ENCODE data around the gene TMEM38A.

The TMEM38A gene

GRCh38 chr19:16623576-16623975 is 37.4 kb upstream of the TMEM38A start:
- no peaks in the 10 kb centered on the region for H3K27me3 ChIP-seq (ENCODE audit: control insufficient read depth, insufficient read depth, low read length)
- H3K4me3 ChIP-seq (ENCODE audit: low read depth, low read length), result no peak overlapping the region
- H3K27ac ChIP-seq (ENCODE audit: low read depth, low read length), result no peak overlapping the region
- H3K36me3 ChIP-seq (ENCODE audit: control insufficient read depth, insufficient read depth, low read length), result peaks cover 14% of the 10 kb centered on the region
- H3K9me3 ChIP-seq (ENCODE audit: control insufficient read depth, insufficient read depth, low read depth, low read length), result no peaks in the 10 kb centered on the region
- no peak overlapping the region for H3K9ac ChIP-seq (ENCODE audit: low read length)
- peaks cover 19% of the 10 kb centered on the region for H3K4me1 ChIP-seq (ENCODE audit: control insufficient read depth, insufficient read depth, low read length)

GRCh38 chr19:16624236-16624635 is 36.7 kb upstream of the TMEM38A start:
- Histone ChIP-seq H3K27me3 (ENCODE audit: control insufficient read depth, insufficient read depth, low read length) (no peaks in the 10 kb centered on the region), H3K9ac (ENCODE audit: low read length) (no peak overlapping the region), H3K4me3 (ENCODE audit: low read depth, low read length) (no peak overlapping the region), H3K36me3 (ENCODE audit: control insufficient read depth, insufficient read depth, low read length) (peaks cover 14% of the 10 kb centered on the region), H3K4me1 (ENCODE audit: control insufficient read depth, insufficient read depth, low read length) (peaks cover 20% of the 10 kb centered on the region), H3K27ac (ENCODE audit: low read depth, low read length) (no peak overlapping the region), H3K9me3 (ENCODE audit: control insufficient read depth, insufficient read depth, low read depth, low read length) (no peaks in the 10 kb centered on the region)

- Histone ChIP-seq H3K9ac (ENCODE audit: low read length) (no peak overlapping the region), H3K9me3 (ENCODE audit: control insufficient read depth, insufficient read depth, low read depth, low read length) (no peaks in the 10 kb centered on the region), H3K4me3 (ENCODE audit: low read depth, low read length) (0 out of 2 replicates have a peak overlapping the region, but pooled peaks have one; percentile 90), H3K36me3 (ENCODE audit: control insufficient read depth, insufficient read depth, low read length) (peaks cover 17% of the 10 kb centered on the region), H3K27me3 (ENCODE audit: control insufficient read depth, insufficient read depth, low read length) (no peaks in the 10 kb centered on the region), H3K27ac (ENCODE audit: low read depth, low read length) (no peak overlapping the region), H3K4me1 (ENCODE audit: control insufficient read depth, insufficient read depth, low read length) (peaks cover 18% of the 10 kb centered on the region)
These were observed 35.6 kb upstream of the TMEM38A start for GRCh38 chr19:16625163-16625958.

- Histone ChIP-seq H3K9ac (ENCODE audit: low read length) (peak overlapping the region; percentile 79), H3K27me3 (ENCODE audit: control insufficient read depth, insufficient read depth, low read length) (no peaks in the 10 kb centered on the region), H3K4me1 (ENCODE audit: control insufficient read depth, insufficient read depth, low read length) (peaks cover 18% of the 10 kb centered on the region), H3K9me3 (ENCODE audit: control insufficient read depth, insufficient read depth, low read depth, low read length) (no peaks in the 10 kb centered on the region), H3K4me3 (ENCODE audit: low read depth, low read length) (peak overlapping the region; percentile 90), H3K36me3 (ENCODE audit: control insufficient read depth, insufficient read depth, low read length) (peaks cover 27% of the 10 kb centered on the region), H3K27ac (ENCODE audit: low read depth, low read length) (no peak overlapping the region)
These were observed 34.1 kb upstream of the TMEM38A start for GRCh38 chr19:16626796-16627192.

- Histone ChIP-seq H3K4me1 (ENCODE audit: control insufficient read depth, insufficient read depth, low read length) (peaks cover 18% of the 10 kb centered on the region), H3K27me3 (ENCODE audit: control insufficient read depth, insufficient read depth, low read length) (no peaks in the 10 kb centered on the region), H3K9me3 (ENCODE audit: control insufficient read depth, insufficient read depth, low read depth, low read length) (no peaks in the 10 kb centered on the region), H3K9ac (ENCODE audit: low read length) (peak overlapping the region; percentile 79), H3K27ac (ENCODE audit: low read depth, low read length) (no peak overlapping the region; the same call in 1 of the 2 replicates), H3K36me3 (ENCODE audit: control insufficient read depth, insufficient read depth, low read length) (peaks cover 27% of the 10 kb centered on the region), H3K4me3 (ENCODE audit: low read depth, low read length) (peak overlapping the region; percentile 90)
These were observed 33.6 kb upstream of the TMEM38A start for GRCh38 chr19:16627193-16627927.

- peak overlapping the region; percentile 90 for H3K4me3 ChIP-seq (ENCODE audit: low read depth, low read length)
- H3K27ac ChIP-seq (ENCODE audit: low read depth, low read length), result no peak overlapping the region; the same call in 1 of the 2 replicates
- peaks cover 28% of the 10 kb centered on the region for H3K36me3 ChIP-seq (ENCODE audit: control insufficient read depth, insufficient read depth, low read length)
- peak overlapping the region; percentile 79 for H3K9ac ChIP-seq (ENCODE audit: low read length)
- H3K27me3 ChIP-seq (ENCODE audit: control insufficient read depth, insufficient read depth, low read length), result no peaks in the 10 kb centered on the region
- peaks cover 18% of the 10 kb centered on the region for H3K4me1 ChIP-seq (ENCODE audit: control insufficient read depth, insufficient read depth, low read length)
- no peaks in the 10 kb centered on the region for H3K9me3 ChIP-seq (ENCODE audit: control insufficient read depth, insufficient read depth, low read depth, low read length)
These were observed 33.1 kb upstream of the TMEM38A start for GRCh38 chr19:16627928-16628182.

GRCh38 chr19:16628183-16628983 is 32.6 kb upstream of the TMEM38A start, which contains the start of gene MED26:
MED26 (minus strand) TSS chr19:16628204; CDS start chr19:16627943, 261 bp downstream.
- Histone ChIP-seq H3K27ac (ENCODE audit: low read depth, low read length) (peak within 1 kb of the TSS; percentile 90; the same call in 1 of the 2 replicates), H3K27me3 (ENCODE audit: control insufficient read depth, insufficient read depth, low read length) (no peaks in the 10 kb centered on the region), H3K4me3 (ENCODE audit: low read depth, low read length) (peak within 1 kb of the TSS; percentile 90), H3K4me1 (ENCODE audit: control insufficient read depth, insufficient read depth, low read length) (peaks cover 18% of the 10 kb centered on the region), H3K9me3 (ENCODE audit: control insufficient read depth, insufficient read depth, low read depth, low read length) (no peaks in the 10 kb centered on the region), H3K36me3 (ENCODE audit: control insufficient read depth, insufficient read depth, low read length) (peaks cover 31% of the 10 kb centered on the region), H3K9ac (ENCODE audit: low read length) (peak within 1 kb of the TSS; percentile 96)

GRCh38 chr19:16628984-16629691 is 31.8 kb upstream of the TMEM38A start:
- peaks cover 18% of the 10 kb centered on the region for H3K4me1 ChIP-seq (ENCODE audit: control insufficient read depth, insufficient read depth, low read length)
- peak overlapping the region; percentile 90; the same call in 1 of the 2 replicates for H3K27ac ChIP-seq (ENCODE audit: low read depth, low read length)
- peak overlapping the region; percentile 90 for H3K4me3 ChIP-seq (ENCODE audit: low read depth, low read length)
- H3K27me3 ChIP-seq (ENCODE audit: control insufficient read depth, insufficient read depth, low read length), result no peaks in the 10 kb centered on the region
- H3K36me3 ChIP-seq (ENCODE audit: control insufficient read depth, insufficient read depth, low read length), result peaks cover 30% of the 10 kb centered on the region
- peak overlapping the region; percentile 96 for H3K9ac ChIP-seq (ENCODE audit: low read length)
- no peaks in the 10 kb centered on the region for H3K9me3 ChIP-seq (ENCODE audit: control insufficient read depth, insufficient read depth, low read depth, low read length)

- H3K4me3 ChIP-seq (ENCODE audit: low read depth, low read length), result no peak overlapping the region
- H3K27ac ChIP-seq (ENCODE audit: low read depth, low read length), result no peak overlapping the region
- H3K27me3 ChIP-seq (ENCODE audit: control insufficient read depth, insufficient read depth, low read length), result no peaks in the 10 kb centered on the region
- H3K9ac ChIP-seq (ENCODE audit: low read length), result no peak overlapping the region
- peaks cover 8% of the 10 kb centered on the region for H3K4me1 ChIP-seq (ENCODE audit: control insufficient read depth, insufficient read depth, low read length)
- peaks cover 27% of the 10 kb centered on the region for H3K36me3 ChIP-seq (ENCODE audit: control insufficient read depth, insufficient read depth, low read length)
- H3K9me3 ChIP-seq (ENCODE audit: control insufficient read depth, insufficient read depth, low read depth, low read length), result no peaks in the 10 kb centered on the region
These were observed 29.5 kb upstream of the TMEM38A start for GRCh38 chr19:16631465-16631864.

GRCh38 chr19:16637535-16637934 is 23.4 kb upstream of the TMEM38A start:
- no peaks in the 10 kb centered on the region for H3K27me3 ChIP-seq (ENCODE audit: control insufficient read depth, insufficient read depth, low read length)
- no peak overlapping the region for H3K27ac ChIP-seq (ENCODE audit: low read depth, low read length)
- no peak overlapping the region for H3K4me3 ChIP-seq (ENCODE audit: low read depth, low read length)
- peaks cover 48% of the 10 kb centered on the region for H3K36me3 ChIP-seq (ENCODE audit: control insufficient read depth, insufficient read depth, low read length)
- no peaks in the 10 kb centered on the region for H3K9me3 ChIP-seq (ENCODE audit: control insufficient read depth, insufficient read depth, low read depth, low read length)
- H3K4me1 ChIP-seq (ENCODE audit: control insufficient read depth, insufficient read depth, low read length), result no peaks in the 10 kb centered on the region
- H3K9ac ChIP-seq (ENCODE audit: low read length), result no peak overlapping the region
